ENCODE results near the gene OXGR1.

- TF ChIP-seq CTCF (conservative IDR thresholded peaks at IDR 0.05; ENCODE audit: low read depth, low read length) (no peak), ELK1 (IDR thresholded peaks at IDR 0.05; ENCODE audit: borderline replicate concordance, low read depth, low read length) (no peak), SMC3 (IDR thresholded peaks at IDR 0.05; ENCODE audit: low read depth, low read length) (no peak), FOS (IDR thresholded peaks at IDR 0.05; ENCODE audit: low read depth, low read length) (no peak), POLR2A (IDR thresholded peaks at IDR 0.05; ENCODE audit: low read depth, low read length) (no peak), MXI1 (IDR thresholded peaks at IDR 0.05; ENCODE audit: borderline replicate concordance, low read depth, low read length) (no peak), RAD21 (IDR thresholded peaks at IDR 0.05; ENCODE audit: low read length) (no peak)
Measured at GRCh38 chr13:96946709-96947311, 47.5 kb downstream of the OXGR1 start.
